ENCODE results near the gene BMPER. TPM values are rescaled to one million over a fixed set of nuclear protein-coding genes. Genes with fewer than 3 reads are reported as not detected.

BMPER gene
- total and polyA plus RNA-seq, 10 of the 15 experiments (the other 5 are each of a cell fraction or from before 2014, with no cell fraction given) = 0.02 to 0.08 TPM; not detected in 8

DNA sequence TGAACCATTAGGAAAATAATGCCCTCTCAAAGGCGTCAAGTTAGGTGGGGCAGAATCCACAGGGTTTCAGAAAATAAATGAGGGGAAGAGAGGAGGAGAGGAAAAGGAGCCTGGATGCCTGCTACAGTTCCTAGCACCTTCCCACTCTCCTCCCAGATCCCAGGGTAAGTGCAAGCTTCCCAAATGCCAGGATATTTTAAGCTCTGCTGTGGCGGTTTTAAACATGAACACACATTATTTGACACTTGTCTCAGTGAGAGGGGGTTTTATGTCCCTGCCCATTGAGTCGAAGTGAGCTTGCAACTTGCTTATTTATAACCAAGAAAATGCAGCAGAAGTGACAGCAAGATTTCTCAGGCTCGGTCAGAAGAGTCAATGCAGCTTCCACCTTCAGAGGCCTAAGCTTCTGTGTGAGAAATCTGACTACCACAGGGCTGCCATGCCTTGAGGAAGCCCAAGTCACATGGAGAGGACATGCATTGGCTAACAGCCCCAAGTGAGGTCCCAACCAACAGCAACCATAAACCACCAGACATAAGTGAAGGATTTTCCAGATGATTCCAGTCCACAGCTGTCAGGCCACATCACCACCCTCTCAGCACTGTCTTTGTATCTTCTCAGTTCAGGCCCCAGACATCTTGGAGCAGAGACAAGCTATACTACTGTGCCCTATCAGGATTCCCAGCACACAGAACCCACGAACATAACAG, 17.9 kb upstream of the BMPER start:
- RAD21 ChIA-PET (ENCODE audit: unreplicated experiment) = no interaction called here
- BruUV-seq (replicated peaks) = no TSS peak
- Histone ChIP-seq H2AFZ (ENCODE audit: control insufficient read depth, low read depth, low read length) (no peak overlapping the region), H3K4me1 (ENCODE audit: control insufficient read depth, insufficient read depth, low read length) (no peaks in the 10 kb centered on the region), H3K36me3 (ENCODE audit: control insufficient read depth in 2 of 2, insufficient read depth in 2 of 2, low read length in 1 of 2) (no peaks in the 10 kb centered on the region), H3K79me2 (ENCODE audit: control insufficient read depth, insufficient read depth, low read length) (no peaks in the 10 kb centered on the region), H3K9ac (ENCODE audit: control insufficient read depth, insufficient read depth, low read length) (no peak overlapping the region), H4K20me1 (ENCODE audit: control insufficient read depth, insufficient read depth) (no peaks in the 10 kb centered on the region), H3K27me3 (replicated peaks in 1 of 2; ENCODE audit: control insufficient read depth in 2 of 2, insufficient read depth in 2 of 2, low read length in 1 of 2) (0 out of 4 replicates have a peak, but pooled peaks cover 0 to 2% of the 10 kb centered on the region in 2 experiments), H3K27ac (ENCODE audit: control insufficient read depth, insufficient read depth) (no peak overlapping the region), H3K4me2 (ENCODE audit: control insufficient read depth, insufficient read depth) (no peak overlapping the region), H3K9me3 (replicated peaks; ENCODE audit: control insufficient read depth, insufficient read depth, low read length) (no peaks in the 10 kb centered on the region), H3K4me3 (no peak overlapping the region)
- WGBS (ENCODE audit: insufficient coverage, insufficient replicate concordance, low lambda C conversion rate, missing lambda C conversion rate) = 1% methylated on average over 5 of the region's 5 CpGs
- no peak for TF ChIP-seq HDAC6 (IDR thresholded peaks at IDR 0.05; ENCODE audit: unreplicated experiment)
- no peak for TF ChIP-seq RB1 (IDR thresholded peaks at IDR 0.05; ENCODE audit: borderline replicate concordance)
- no peak for TF ChIP-seq EZH2 (IDR thresholded peaks at IDR 0.05; ENCODE audit: borderline replicate concordance, control insufficient read depth, low read depth, low read length)
- no peak for TF ChIP-seq SRF (IDR thresholded peaks at IDR 0.05; ENCODE audit: low read depth in 2 of 2, low read length in 2 of 2)
- no peak for TF ChIP-seq NFXL1 (IDR thresholded peaks at IDR 0.05; ENCODE audit: borderline replicate concordance)
- TF ChIP-seq, protein P1, sequence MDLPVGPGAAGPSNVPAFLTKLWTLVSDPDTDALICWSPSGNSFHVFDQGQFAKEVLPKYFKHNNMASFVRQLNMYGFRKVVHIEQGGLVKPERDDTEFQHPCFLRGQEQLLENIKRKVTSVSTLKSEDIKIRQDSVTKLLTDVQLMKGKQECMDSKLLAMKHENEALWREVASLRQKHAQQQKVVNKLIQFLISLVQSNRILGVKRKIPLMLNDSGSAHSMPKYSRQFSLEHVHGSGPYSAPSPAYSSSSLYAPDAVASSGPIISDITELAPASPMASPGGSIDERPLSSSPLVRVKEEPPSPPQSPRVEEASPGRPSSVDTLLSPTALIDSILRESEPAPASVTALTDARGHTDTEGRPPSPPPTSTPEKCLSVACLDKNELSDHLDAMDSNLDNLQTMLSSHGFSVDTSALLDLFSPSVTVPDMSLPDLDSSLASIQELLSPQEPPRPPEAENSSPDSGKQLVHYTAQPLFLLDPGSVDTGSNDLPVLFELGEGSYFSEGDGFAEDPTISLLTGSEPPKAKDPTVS (IDR thresholded peaks at IDR 0.05; ENCODE audit: low read depth, low read length) = no peak
- DNase-seq (ENCODE audit: low read depth, low spot score) (no peak), FAIRE-seq (no peak), ATAC-seq (no peak)
- POLR2A ChIA-PET = no interaction called here
- CTCF ChIA-PET = no interaction called here
- intact Hi-C loops (cut with micrococcal nuclease; ENCODE audit: unreplicated experiment) = no loop called here
- in situ Hi-C loops (cut with MboI) = no loop called here
- SMC1A ChIA-PET (ENCODE audit: uncharacterized antibody, unreplicated experiment) = no interaction called here
